GM12878 (cell line): ENCODE data around the gene NRIP3. TPM values are rescaled to one million over a fixed set of nuclear protein-coding genes. Genes with fewer than 3 reads are reported as not detected.

ENCODE experiments used
- ATAC-seq: fragments of 200-7000 bp; cut with Tn5 transposase; 3 replicates; pipeline ENCODE4 v1.9.1; 2020; ENCODE audit warnings: mild to moderate bottlenecking, moderate library complexity
- BruUV-seq: library from RNA; stranded (reverse); fragments of 400-500 nt; replicated peaks from 2 replicates; lab custom pipeline; 2021; lab: Mats Ljungman, UMichigan
- CTCF ChIA-PET: fragments of 300-600 bp; sonication (Branson Sonifier 250); formaldehyde crosslinking; extraction: SDS; loops from one replicate; lab custom pipeline; 2021; ENCODE audit warnings: inconsistent platforms; lab: Yijun Ruan, JAX
- POLR2A ChIA-PET: fragments of 350-600 bp; formaldehyde crosslinking; extraction: SDS; loops from one replicate; lab custom pipeline; 2021; ENCODE audit warnings: inconsistent platforms; lab: Charles Lee
- RAD21 ChIA-PET: fragments of 300-600 bp; sonication (Branson Sonifier 250); formaldehyde crosslinking; loops from one replicate; lab custom pipeline; 2023; ENCODE audit warnings: antibody characterized with exemption; ENCODE audit not compliant: unreplicated experiment; lab: Charles Lee
- SMC1A ChIA-PET: fragments of 300-600 bp; sonication (Branson Sonifier 250); formaldehyde crosslinking; loops from one replicate; lab custom pipeline; 2023; ENCODE audit not compliant: unreplicated experiment, uncharacterized antibody; lab: Charles Lee
- DNase-seq: peaks from one replicate; pipeline ENCODE4 v3.0.0-alpha.2; 2011; ENCODE audit warnings: low read depth, low spot score
- FAIRE-seq: peaks from 3 replicates; lab custom pipeline; 2011; peaks lifted over from hg19 to GRCh38; lab: Jason Lieb, UNC
- H2AFZ ChIP-seq: 2 replicates; pipeline ENCODE4 v1.6.0; 2011; ENCODE audit warnings: low read depth, low read length, control low read depth; ENCODE audit not compliant: control insufficient read depth
- H3K27ac ChIP-seq: 2 replicates; pipeline ENCODE4 v1.5.1; 2011; ENCODE audit warnings: control low read depth; ENCODE audit not compliant: control insufficient read depth, insufficient read depth
- H3K27me3 ChIP-seq, 2 experiments: replicated peaks in 1 of 2; 2 replicates each; pipeline versions ENCODE4 v1.6.0 to v1.6.1; 2011; ENCODE audit warnings: low read length in 1 of 2; ENCODE audit not compliant: control insufficient read depth in 2 of 2, insufficient read depth in 2 of 2
- H3K36me3 ChIP-seq, 2 experiments: 2 replicates each; pipeline ENCODE4 v1.5.1; 2011; ENCODE audit warnings: low read length in 1 of 2; ENCODE audit not compliant: control insufficient read depth in 2 of 2, insufficient read depth in 2 of 2
- H3K4me1 ChIP-seq: 2 replicates; pipeline ENCODE4 v1.6.1; 2011; ENCODE audit warnings: mild to moderate bottlenecking, low read length, moderate library complexity, mixed read lengths; ENCODE audit not compliant: control insufficient read depth, insufficient read depth
- H3K4me2 ChIP-seq: 2 replicates; pipeline ENCODE4 v1.6.0; 2011; ENCODE audit warnings: control low read depth; ENCODE audit not compliant: control insufficient read depth, insufficient read depth
- H3K4me3 ChIP-seq: fragments of 200-600 bp; sonication (generic); 2 replicates; pipeline ENCODE4 v1.5.1; 2016
- H3K79me2 ChIP-seq: 2 replicates; pipeline ENCODE4 v1.6.0; 2011; ENCODE audit warnings: low read length; ENCODE audit not compliant: control insufficient read depth, insufficient read depth
- H3K9ac ChIP-seq: 2 replicates; pipeline ENCODE4 v1.8.0; 2011; ENCODE audit warnings: low read length, control low read depth, mixed read lengths; ENCODE audit not compliant: control insufficient read depth, insufficient read depth
- H3K9me3 ChIP-seq: replicated peaks from 3 replicates; pipeline ENCODE4 v1.5.1; 2011; ENCODE audit warnings: mild to moderate bottlenecking, low read length; ENCODE audit not compliant: control insufficient read depth, insufficient read depth
- H4K20me1 ChIP-seq: 2 replicates; pipeline ENCODE4 v1.6.0; 2011; ENCODE audit not compliant: control insufficient read depth, insufficient read depth
- NFXL1 ChIP-seq: fragments of 450-650 bp; IDR thresholded peaks from 2 replicates; pipeline ENCODE4 v1.6.1; 2017; ENCODE audit warnings: antibody characterized with exemption, mild to moderate bottlenecking, borderline replicate concordance
- NR2C1 ChIP-seq: fragments of 450-650 bp; IDR thresholded peaks from 2 replicates; pipeline ENCODE4 v1.6.1; 2017; ENCODE audit warnings: antibody characterized with exemption, mild to moderate bottlenecking, moderate library complexity
- POLR2AphosphoS5 ChIP-seq: IDR thresholded peaks from 2 replicates; pipeline ENCODE4 v1.6.1; 2011; ENCODE audit warnings: mild to moderate bottlenecking, low read length, inconsistent platforms
- WGBS: methylation state at CpG from one replicate; pipeline ENCODE4 v1.1.6; 2016; ENCODE audit warnings: low lambda C conversion rate; ENCODE audit not compliant: insufficient replicate concordance, insufficient coverage; ENCODE audit errors: missing lambda C conversion rate; 5-methylcytosine and 5-hydroxymethylcytosine counted together
- in situ Hi-C: fragments of 300-500 bp; cut with MboI; formaldehyde crosslinking; loops from 9 replicates; pipeline ENCODE4 v1.14.3; 2018; ENCODE audit warnings: mixed read lengths
- intact Hi-C: fragments of 100-400 bp; cut with micrococcal nuclease; formaldehyde crosslinking; loops from one replicate; pipeline ENCODE4 v1.14.2; 2022; ENCODE audit not compliant: unreplicated experiment
- polyA plus RNA-seq, 11 experiments: library from polyadenylated mRNA; depleted of rRNA in 4 of 11; unstranded in 6 of 11; stranded (reverse) in 5 of 11; fragments of >200 nt; fragmentation: Nextera tagmentation in 4 of 11; fragmentation: Illumina TruSeq in 1 of 11; extraction: Ambion mirVana in 4 of 11; extraction: Trizol in 1 of 11; gene quantifications; 1 replicate in 1 of 11; 2 replicates in 10 of 11; pipeline versions ENCODE4 v1.2.1 to v1.2.3, GENCODE V29; 2011 to 2016; ENCODE audit warnings: inconsistent platforms in 2 of 11, missing spikeins in 2 of 11, low read depth in 1 of 11
- total RNA-seq, 4 experiments: library from RNA; depleted of rRNA in 3 of 4; stranded (reverse); fragments of >200 nt in 3 of 4; fragmentation: Illumina TruSeq in 1 of 4; extraction: Trizol in 1 of 4; gene quantifications; 2 replicates each; pipeline versions ENCODE4 v1.2.1 to v1.2.3, GENCODE V29; 2013 to 2021
- TF ChIP-seq, protein P1 (sequence below): IDR thresholded peaks from 2 replicates; pipeline ENCODE4 v1.6.1; 2012; ENCODE audit warnings: low read depth, low read length, improper control_type of control experiment

NRIP3 gene
- total and polyA plus RNA-seq, 10 of the 15 experiments (the other 5 are each of a cell fraction or from before 2014, with no cell fraction given) = under 0.01 to 0.25 (median 0.09) TPM; not detected in 7

DNA sequence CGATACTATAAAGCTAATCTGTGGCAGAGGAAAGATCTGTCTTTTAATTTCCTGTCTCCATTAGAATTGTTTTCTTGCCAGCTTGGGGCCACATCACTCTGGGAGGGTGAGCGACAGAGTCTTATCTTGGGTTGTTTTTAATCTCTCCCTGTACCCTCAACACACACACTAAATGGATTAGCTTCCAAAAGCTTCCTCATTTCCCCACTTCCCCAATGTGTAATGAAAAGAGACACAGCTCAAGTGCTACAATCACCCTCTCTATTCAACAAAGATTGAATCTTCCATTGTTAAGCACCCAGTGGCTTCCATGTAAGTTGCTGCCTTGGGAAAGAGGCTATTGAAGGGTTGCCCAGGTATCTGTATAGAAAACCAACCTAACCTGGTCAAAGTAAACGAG is 54.9 kb downstream of the NRIP3 start (continued):
- TF ChIP-seq, protein P1, sequence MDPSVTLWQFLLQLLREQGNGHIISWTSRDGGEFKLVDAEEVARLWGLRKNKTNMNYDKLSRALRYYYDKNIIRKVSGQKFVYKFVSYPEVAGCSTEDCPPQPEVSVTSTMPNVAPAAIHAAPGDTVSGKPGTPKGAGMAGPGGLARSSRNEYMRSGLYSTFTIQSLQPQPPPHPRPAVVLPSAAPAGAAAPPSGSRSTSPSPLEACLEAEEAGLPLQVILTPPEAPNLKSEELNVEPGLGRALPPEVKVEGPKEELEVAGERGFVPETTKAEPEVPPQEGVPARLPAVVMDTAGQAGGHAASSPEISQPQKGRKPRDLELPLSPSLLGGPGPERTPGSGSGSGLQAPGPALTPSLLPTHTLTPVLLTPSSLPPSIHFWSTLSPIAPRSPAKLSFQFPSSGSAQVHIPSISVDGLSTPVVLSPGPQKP = no peak
- TF ChIP-seq POLR2AphosphoS5 (no peak), NR2C1 (no peak)

- Histone ChIP-seq H2AFZ (no peak overlapping the region), H3K79me2 (no peaks in the 10 kb centered on the region), H3K36me3 (peaks cover 2 to 9% of the 10 kb centered on the region in 2 experiments), H3K9me3 (no peaks in the 10 kb centered on the region), H4K20me1 (no peaks in the 10 kb centered on the region), H3K4me3 (no peak overlapping the region), H3K9ac (no peak overlapping the region), H3K27me3 (no peaks in the 10 kb centered on the region), H3K4me1 (no peaks in the 10 kb centered on the region)
- in situ Hi-C loops (no loop called here), intact Hi-C loops (no loop called here)
- DNase-seq (no peak), FAIRE-seq (no peak), ATAC-seq (no peak)
- ChIA-PET CTCF (interaction anchor here (1.8 to 6.9 kb wide), 2 partner anchors 12 to 190 kb away, joined by 9 to 57 read pairs; no protein-coding TSS in a partner anchor), POLR2A (no interaction called here), SMC1A (no interaction called here)
- WGBS = 91% methylated on average over 4 of the region's 4 CpGs
- BruUV-seq = TSS peak; percentile 62
- no peak for TF ChIP-seq NFXL1
- TF ChIP-seq, all 136 proteins: peak for 0
- RAD21 ChIA-PET = interaction anchor here (1.0 kb wide), 1 partner anchor 32 kb away, joined by 4 read pairs; no protein-coding TSS in a partner anchor
- H3K4me2 ChIP-seq = no peak overlapping the region
- H3K27ac ChIP-seq = no peak overlapping the region
These were observed 56.4 kb downstream of the NRIP3 start for GRCh38 chr11:8947230-8947943.
